Left renal pelvis (tissue), 4 donors: ENCODE measurements around the gene TXNL4B. TPM values are rescaled to one million over a fixed set of nuclear protein-coding genes. Genes with fewer than 3 reads are reported as not detected.

ENCODE experiments used
- DNase-seq, 4 donors: peaks; one replicate each; pipeline ENCODE4 v3.0.0-alpha.2; 2013; ENCODE audit warnings: low read depth in 4 of 4, low spot score in 3 of 4
- polyA plus RNA-seq, 4 donors: library from polyadenylated mRNA; unstranded; fragments of 120-200 nt; gene quantifications; one replicate each; pipeline ENCODE4 v1.2.1, GENCODE V29; 2013; ENCODE audit not compliant: insufficient read length in 4 of 4

Gene TXNL4B
- polyA plus RNA-seq, 4 donors = 14.3 to 24.0 (median 18.9) TPM

DNA sequence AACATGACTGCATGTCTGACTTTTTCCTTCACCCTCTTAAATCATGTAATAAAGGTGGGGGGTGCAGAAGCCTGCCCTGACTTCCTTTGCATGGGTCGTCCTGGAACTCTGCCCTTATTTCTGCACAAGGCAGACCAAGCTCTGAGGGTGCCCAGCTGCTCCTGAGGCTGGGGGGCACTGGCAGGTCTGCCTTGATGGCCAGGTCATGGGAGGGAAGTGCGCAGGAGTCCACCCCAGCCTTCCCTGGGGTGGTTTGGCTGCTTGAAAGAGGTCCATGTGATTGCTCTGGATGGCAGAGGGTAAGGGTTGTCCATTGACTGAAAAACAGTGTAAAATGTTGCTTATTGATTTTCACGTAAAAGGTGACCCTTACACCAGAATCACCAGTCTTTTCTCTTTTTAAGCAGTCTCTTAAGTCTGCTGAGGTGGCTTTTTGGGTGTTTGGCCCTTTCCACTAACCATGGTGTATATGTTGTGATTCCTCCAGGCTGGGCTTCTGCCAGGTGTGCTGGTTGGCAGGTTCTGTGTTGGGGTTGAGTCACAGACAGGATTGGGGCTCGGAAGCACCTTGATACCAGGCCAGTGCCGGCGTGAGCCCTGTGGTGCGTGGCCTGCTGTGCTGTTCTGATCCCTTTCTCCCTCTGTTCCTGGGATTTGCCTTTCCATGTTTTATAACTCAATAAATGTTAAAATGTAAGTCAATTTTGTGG is 19.6 kb upstream of the TXNL4B start:
- DNase-seq = no peak

DNA sequence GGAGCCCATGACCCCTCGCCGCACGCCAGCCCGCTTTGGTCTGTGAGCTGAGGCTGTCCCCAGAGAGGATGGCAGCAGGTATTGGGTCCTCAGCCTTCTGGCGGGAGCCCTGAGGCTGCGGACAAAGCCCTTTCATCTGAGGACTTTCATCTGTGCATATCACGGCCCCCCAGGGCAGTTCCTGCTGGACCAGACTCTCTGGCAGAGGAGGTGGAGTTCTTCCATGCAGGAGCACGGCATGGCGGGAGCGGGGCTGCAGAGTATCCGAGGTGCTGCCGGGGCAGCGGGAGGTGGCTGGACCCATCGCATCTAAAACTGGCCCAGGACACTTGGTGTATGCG is 19.0 kb upstream of the TXNL4B start:
- DNase-seq = no peak

DNA sequence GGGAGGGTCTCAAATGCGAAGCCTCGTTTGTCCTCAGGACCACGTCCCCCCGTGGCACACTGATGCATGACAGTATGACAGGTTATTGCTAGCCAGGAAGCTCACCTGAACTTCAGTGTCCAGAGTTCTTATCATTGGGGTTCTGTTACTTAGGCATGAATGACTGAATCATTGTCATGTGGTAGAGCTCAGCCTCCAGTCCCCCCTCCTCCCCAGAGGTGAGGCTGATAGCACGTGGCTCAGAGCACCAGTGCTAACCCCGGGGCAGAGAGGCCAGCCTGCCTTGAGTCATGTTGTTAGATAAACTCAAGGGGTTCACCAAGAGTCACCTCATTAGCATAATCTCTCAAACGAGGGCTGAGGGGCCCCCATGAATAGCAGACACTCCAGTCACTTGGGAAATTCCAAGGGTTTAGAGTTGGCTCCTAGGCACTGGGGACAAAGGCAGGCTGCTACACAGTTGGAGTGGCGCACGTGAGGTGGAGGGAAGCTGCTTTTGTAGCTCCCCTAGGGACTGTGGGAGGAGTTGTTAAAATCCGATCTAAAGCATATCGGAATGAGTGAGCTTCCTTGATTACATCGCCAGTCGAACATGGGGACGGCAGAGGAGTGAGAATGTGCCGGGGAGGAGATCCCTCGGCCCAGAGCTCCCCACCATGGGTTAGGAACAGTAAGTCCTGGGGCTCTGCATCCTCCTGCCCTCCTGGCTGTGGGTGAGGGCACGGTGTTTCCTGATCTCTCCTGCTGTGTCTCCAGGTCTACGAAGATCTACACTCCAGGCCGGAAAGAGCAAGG is 18.4 kb upstream of the TXNL4B start:
- no peak for DNase-seq

DNA sequence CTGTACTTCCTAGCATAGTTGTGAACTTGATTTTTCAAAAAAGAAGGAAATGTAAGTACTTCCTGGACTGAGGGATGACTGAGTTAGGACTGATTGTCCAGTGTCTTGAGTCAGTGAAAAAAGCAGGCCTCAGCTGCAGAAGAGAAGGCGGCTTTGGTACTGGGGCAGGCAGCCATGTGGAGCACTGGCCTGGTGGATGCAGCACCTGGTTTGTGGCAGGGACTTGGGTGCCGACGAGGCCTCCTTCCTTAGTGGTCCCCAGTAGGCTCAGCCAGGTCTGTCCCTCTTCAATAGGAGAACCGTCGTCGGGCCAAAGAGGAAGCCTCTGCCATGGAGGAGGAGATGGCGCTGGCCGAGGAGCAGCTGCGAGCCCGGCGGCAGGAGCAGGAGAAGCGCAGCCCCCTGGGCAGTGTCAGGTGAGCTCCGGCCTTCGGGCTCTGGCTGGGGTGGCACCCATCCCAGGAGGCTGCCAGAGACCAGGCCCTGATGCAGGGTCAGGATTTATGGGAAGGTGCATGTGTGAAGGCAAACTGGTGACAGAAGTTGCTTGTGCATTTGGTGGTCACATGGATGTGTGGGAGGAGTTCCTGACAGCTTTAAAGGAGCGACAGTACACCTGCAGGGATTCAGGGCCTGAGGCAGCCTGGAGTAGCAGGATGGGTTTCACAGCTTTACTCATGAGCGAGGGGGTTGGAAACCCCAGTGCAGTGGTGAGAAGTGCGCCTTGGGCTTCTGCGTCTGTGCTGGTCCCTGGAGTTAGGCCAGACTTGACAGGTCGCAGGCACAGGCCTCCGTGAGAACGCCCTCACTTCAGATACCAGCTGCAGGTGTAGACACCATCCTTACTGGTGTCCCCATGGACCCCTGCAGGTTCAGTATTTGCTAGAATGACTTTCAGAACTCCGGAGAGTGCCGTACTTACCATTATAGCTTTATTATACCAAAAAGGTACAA is 17.5 kb upstream of the TXNL4B start:
- no peak for DNase-seq

DNA sequence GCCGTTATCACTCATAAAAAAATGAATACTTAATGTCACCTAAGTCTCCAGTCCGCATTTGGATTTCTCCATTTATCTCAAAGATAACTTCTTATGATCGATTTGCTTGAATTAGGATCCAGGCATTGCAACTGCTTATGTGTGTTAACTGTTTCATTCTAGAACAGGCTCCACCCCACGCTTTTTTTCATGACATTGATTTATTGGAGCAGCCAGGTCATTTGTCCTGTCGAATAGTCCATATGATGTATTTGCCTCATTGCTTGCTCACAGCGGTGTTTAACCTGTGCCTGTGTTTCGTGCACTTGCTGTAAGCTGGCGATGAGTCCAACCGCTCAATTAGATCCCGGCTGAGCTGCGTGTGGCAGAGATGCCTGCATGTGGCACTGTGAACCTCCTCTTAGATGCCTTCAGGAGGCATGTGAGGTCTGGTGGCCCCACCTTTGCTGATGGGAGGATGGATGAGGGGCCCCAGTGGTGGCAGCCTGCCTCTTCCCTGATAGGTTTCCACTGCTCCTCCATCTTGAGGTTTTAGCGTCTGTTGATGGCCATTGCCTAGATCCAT is 16.6 kb upstream of the TXNL4B start:
- DNase-seq = no peak

DNA sequence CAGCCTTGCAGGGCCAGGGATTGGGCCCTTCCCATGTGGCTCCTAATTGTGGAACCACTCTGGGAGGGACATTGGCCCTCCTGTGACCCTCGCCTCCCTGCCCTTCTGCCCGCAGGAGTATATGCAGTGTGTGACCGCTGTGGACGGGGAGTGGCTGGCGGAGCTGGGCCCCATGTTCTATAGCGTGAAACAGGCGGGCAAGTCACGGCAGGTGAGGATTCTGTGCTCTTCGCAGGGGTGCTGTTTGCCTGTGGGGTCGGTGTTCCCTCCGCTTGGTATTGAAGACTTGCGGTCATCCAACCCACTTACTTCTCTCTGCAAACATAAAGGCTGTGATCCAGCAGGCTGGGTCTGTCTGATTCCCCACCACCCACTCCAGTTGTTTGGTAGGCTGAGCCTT is 15.9 kb upstream of the TXNL4B start:
- DNase-seq = no peak

DNA sequence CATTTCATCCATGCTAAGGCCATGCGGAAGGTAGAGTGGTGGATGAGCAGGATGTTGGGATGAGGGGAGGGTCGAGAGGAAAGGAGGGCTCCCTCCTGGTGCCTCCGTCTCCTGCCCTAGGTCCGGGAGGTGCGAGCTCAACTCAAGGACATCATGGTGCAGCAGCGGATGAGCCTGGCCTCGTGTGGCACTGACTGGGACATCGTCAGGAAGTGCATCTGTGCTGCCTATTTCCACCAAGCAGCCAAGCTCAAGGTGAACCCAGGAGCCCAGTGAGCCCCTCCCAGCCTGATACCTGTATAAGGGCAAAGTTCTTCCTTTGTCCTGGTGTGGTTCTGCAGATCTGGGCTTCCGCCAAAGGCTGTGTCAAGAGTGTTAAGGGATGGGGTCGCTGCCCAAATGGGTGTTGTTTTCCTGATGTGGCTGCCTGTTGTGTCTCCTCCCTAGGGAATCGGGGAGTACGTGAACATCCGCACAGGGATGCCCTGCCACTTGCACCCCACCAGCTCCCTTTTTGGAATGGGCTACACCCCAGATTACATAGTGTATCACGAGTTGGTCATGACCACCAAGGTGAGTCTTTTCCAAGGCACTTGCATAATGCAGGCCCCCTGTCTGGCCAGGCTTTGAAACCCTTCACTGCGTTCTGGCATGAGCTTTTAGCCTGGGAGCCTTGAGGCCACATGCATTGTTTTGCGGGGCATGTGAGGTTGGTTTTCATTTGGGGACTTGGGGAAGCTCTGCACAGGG is 15.1 kb upstream of the TXNL4B start:
- DNase-seq = no peak

DNA sequence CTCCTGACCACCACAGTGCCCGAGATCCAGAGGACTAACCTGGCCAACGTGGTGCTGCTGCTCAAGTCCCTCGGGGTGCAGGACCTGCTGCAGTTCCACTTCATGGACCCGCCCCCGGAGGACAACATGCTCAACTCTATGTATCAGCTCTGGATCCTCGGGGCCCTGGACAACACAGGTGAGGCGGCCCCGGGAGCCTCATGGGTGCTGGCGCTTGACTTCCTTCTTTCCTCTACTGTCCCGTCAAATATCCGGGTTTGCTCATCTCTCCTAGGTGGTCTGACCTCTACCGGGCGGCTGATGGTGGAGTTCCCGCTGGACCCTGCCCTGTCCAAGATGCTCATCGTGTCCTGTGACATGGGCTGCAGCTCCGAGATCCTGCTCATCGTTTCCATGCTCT is 14.0 kb upstream of the TXNL4B start:
- no peak for DNase-seq

DNA sequence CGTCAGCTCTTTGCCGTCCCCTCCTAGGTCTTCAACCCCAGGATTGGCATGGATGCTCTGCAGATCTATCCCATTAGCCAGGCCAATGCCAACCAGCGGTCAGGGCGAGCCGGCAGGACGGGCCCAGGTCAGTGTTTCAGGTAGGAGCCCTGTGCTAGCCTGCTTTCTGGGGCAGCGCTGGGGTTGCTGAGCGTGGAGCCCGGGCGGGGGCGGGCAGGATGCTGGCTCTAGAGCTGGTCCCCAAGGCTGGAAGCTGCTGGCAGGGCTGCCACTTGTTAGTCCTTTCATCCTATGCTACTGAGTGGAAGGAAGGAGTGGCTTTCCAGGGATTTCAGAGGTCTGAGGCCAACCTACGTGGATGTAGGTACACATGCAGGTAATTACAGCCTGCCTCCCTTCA is 12.6 kb upstream of the TXNL4B start:
- DNase-seq = no peak

DNA sequence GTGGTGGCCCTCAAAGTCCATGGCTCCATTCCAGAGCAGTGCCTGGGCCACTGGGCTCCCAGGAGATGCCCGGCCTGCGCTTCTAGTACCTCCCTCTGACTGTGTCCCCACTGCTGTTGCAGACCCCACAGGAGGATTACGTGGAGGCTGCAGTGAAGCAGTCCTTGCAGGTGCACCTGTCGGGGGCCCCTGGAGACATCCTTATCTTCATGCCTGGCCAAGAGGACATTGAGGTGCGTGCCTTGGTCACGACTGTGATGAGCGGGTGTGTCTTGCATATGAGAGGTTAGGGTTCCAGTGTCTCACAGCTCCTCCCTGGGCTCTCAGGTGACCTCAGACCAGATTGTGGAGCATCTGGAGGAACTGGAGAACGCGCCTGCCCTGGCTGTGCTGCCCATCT is 11.5 kb upstream of the TXNL4B start:
- no peak for DNase-seq

DNA sequence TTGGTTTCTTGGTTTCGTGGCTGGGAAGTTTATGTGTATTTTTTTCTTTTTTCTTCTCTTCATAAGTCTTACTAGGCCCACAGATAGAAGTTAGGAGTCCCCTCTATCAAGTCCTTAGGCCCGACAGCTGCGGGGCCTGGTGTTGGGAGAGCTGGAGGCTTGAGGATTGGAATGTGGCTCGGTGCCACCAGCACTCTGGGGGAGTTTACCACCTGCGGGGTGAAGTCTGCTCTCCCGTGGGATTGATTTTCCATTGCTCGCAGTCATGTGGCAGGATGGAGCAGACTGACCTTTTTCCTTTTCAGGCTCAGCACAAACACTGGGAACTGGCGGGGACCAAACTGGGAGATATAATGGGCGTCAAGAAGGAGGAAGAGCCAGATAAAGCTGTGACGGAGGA is 7.8 kb upstream of the TXNL4B start:
- no peak for DNase-seq

DNA sequence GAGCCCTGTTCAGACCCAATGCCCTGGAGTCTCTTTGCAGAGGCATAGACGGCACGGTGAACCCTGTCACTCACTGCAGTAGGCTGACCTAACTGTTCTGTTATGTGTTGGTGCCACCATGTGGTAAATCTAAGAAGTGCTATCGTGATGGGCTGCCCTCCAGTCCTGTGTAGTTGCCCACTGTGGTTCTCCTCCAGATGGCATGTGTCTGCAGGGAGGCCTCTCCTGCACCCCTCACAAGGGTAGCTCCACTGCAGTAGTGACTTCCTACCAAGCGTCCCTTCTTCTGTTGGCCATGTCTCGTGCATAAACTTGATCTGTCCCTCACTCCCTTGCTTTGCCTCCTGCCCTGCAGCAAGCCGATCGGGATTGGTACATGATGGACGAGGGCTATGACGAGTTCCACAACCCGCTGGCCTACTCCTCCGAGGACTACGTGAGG is 6.0 kb upstream of the TXNL4B start:
- no peak for DNase-seq

DNA sequence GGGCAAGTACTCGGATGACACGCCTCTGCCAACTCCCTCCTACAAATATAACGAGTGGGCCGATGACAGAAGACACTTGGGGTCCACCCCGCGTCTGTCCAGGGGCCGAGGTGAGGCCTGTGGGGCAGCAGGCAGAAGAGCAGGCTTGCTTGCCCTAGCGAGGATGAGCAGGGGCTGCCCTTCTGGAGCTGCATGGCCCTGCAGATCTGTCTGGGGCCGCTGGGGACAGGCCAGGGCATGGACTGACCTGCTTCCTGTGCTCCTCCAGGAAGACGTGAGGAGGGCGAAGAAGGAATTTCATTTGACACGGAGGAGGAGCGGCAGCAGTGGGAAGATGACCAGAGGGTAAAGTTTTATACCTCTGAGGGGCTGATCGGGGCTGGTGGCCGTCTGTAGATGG is 5.5 kb upstream of the TXNL4B start:
- DNase-seq = no peak

DNA sequence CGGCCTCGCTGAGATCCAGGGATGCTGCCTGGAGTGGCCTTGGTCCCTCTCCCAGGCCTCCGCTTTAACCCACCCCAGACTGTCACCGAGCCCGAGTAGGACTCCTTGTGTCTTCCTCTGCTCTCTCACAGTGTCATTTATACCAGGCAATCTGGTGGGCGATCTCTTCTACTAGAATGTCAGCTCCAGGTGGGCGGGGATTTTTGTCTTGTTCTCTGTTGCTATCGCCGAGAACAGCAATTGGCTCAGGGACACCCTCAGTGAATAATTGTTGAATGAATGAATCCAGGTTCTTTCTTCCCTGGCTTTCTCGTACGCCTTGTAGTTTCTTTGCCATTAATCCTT is 818 bp upstream of the TXNL4B start:
- DNase-seq = no peak

DNA sequence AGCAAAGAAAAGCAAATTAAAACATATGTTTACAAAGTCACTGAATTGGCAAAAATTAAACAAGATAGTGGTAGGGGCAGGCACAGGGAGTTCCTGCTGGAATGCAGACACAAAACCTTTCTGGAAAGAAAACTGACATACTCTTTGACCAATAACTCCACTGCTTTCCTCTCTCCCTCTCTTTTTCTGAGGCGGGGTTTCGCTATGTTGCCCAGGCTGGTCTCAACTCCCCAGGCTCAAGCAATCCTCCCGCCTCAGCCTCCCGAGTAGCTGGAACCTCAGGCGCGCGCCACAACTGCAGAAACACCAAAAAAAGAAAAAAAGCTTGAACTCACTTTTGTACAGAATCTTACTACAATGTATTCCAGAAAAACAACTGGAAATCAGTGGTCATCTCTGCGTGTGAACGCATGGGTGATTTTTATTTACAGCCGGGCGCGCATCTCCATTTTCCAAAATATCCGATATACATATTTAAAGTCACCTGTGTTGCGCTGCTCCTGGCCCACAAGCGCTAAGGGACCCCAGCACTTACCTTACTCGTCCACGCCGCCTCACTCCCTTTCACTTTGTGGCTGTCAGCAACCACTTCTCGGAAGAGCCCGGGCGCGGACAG is 480 bp downstream of the TXNL4B start:
- no peak for DNase-seq

DNA sequence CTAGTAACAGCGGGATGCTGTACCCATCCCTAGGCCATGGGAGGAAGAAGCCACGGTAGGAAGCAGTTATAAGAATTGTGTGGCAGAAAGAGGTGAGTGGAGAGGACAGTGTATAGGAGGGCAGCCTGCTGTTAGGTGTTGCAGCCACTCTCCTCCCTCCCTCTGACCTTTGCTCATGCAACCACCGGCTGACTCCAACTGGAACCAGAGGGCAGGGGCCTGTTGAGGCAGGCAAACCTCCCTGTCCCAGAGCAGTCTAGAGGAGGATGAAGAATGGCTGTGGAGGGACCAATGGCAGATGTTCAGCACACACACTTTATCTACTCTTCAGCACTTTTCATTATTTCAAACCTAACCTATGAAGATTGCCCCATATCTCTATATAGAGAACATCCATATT is 2.2 kb downstream of the TXNL4B start:
- DNase-seq = no peak

DNA sequence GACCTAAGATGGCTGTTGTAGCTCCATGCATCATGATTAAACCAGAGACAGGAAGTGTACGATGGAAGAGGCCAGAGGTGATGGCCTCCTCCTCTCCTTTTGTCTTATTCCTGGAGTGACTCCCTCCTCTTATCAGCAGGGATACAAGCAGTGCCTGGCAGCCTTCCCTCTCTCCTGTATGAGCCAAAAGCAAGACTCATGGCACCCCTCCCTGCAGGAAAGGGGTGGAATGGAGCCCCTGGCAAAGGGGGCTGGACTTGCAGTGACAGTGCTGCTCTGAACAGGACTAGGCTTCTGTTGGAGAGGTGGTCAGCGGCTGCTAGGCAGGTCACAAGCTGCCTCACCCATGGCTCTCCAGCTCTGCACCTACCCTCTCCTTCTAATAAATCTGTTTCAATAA is 8.4 kb downstream of the TXNL4B start:
- DNase-seq = no peak

DNA sequence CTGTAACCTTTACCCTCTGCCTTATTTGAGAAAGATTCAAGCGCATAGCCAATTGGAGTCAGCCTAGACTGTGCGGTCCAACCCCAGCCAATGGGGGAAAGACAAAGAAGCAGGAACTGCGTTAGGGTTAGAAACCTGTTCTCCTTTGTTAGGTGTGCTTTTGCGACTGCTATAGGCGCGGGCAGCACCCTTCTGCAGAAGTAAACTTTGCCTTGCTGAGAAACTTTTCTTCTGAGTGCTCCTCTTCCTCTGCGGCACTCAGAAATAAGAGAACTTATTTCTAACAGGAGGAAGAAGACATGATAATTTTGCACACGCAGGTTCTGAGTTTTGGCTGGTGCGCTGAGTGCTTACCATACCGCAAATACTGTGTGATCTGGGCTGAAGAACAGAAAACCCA is 9.0 kb downstream of the TXNL4B start:
- DNase-seq = no peak

DNA sequence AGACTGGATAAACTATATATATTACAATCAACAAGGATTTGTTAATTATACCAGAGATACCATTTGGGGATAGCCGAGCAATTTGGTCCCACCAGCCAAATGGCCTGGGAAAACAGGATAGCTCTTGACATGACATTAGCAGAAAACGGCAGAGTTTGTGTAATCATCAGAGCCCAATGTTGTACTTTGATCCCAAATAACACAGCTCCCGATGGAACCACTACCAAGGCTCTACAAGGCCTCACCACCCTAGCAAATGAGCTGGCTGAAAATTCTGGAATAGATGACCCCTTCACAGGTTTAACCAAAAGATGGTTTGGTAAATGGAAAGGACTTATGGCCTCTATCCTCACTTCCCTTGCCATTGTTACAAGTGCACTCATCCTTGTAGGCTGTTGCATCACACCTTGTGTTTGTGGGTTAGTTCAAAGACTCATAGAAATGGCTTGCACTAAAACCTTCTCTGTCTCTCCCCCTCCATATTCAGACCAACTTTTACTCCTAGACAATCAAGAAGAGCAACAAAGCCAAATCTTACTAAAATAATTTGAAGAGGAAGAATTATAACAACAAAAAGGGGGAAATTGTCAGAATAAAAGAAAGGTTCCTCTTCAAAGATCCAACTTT is 9.5 kb downstream of the TXNL4B start:
- no peak for DNase-seq
